Gastroesophageal sphincter (tissue), 4 donors: ENCODE data around the gene CAPS. TPM values are rescaled to one million over a fixed set of nuclear protein-coding genes. Genes with fewer than 3 reads are reported as not detected.

Experiments
- ATAC-seq: fragments of 150-250 bp; one replicate; pipeline ENCODE4 v1.9.1; 2016; ENCODE audit warnings: mild to moderate bottlenecking, moderate library complexity
- H3K27ac ChIP-seq, 4 donors: fragments of 200-600 bp; sonication (generic) in 3 of 4; 1 replicate in 3 of 4; 2 replicates in 1 of 4; pipeline ENCODE4 v1.5.1; 2016 to 2019
- H3K27me3 ChIP-seq: fragments of 200-600 bp; sonication (generic); one replicate; pipeline ENCODE4 v1.5.1; 2019
- H3K36me3 ChIP-seq, 2 donors: fragments of 200-600 bp; sonication (generic); one replicate each; pipeline ENCODE4 v1.5.1; 2019; ENCODE audit warnings: control low read depth in 1 of 2
- H3K4me1 ChIP-seq, 3 donors: fragments of 200-600 bp; sonication (generic); 1 replicate in 2 of 3; 2 replicates in 1 of 3; pipeline ENCODE4 v1.5.1; 2016 to 2019; ENCODE audit warnings: control low read depth in 2 of 3
- H3K4me3 ChIP-seq, 2 donors: fragments of 200-600 bp; sonication (generic); one replicate each; pipeline ENCODE4 v1.5.1; 2019; ENCODE audit warnings: mild to moderate bottlenecking in 1 of 2, moderate library complexity in 1 of 2
- H3K9me3 ChIP-seq, 3 donors: fragments of 200-600 bp; sonication (generic); one replicate each; pipeline ENCODE4 v1.5.1; 2017 to 2019; ENCODE audit warnings: control low read depth in 2 of 3
- CTCF ChIP-seq, 4 experiments: fragments of 200-600 bp in 2 of 4; fragments of 450-650 bp in 2 of 4; sonication (generic) in 1 of 4; IDR thresholded peaks; one replicate each; pipeline ENCODE4 v1.5.1; 2017 to 2019; ENCODE audit warnings: antibody characterized with exemption in 4 of 4, mild to moderate bottlenecking in 2 of 4, moderate library complexity in 2 of 4
- EP300 ChIP-seq: sonication (generic); formaldehyde crosslinking; IDR thresholded peaks from one replicate; pipeline ENCODE4 v1.6.1; 2017; ENCODE audit warnings: antibody characterized with exemption, mild to moderate bottlenecking
- POLR2A ChIP-seq, 2 donors: fragments of 450-650 bp; IDR thresholded peaks; one replicate each; pipeline ENCODE4 v1.6.1; 2017; ENCODE audit warnings: antibody characterized with exemption in 2 of 2, mild to moderate bottlenecking in 2 of 2, moderate library complexity in 1 of 2
- POLR2AphosphoS5 ChIP-seq: sonication (generic); formaldehyde crosslinking; IDR thresholded peaks from one replicate; pipeline ENCODE4 v1.6.1; 2017; ENCODE audit warnings: antibody characterized with exemption
- WGBS, 2 donors: methylation state at CpG; one replicate each; pipeline ENCODE4 v1.1.5; 2018; ENCODE audit warnings: low coverage in 1 of 2; 5-methylcytosine and 5-hydroxymethylcytosine counted together
- total RNA-seq, 4 donors: library from RNA; depleted of rRNA; stranded (reverse); fragments of >200 nt; gene quantifications; one replicate each; pipeline ENCODE4 v1.1.0, GENCODE V29; 2016

Gene CAPS
- total RNA-seq, 4 donors from 2014 or later: 10.0 to 19.6 (median 15.2) TPM

- no peak overlapping the region for H3K27ac ChIP-seq
- H3K27me3 ChIP-seq: no peaks in the 10 kb centered on the region
- H3K36me3 ChIP-seq: peaks cover 0 to 84% of the 10 kb centered on the region in 2 donors
- H3K9me3 ChIP-seq: no peaks in the 10 kb centered on the region
- H3K4me3 ChIP-seq: no peak overlapping the region
- no peak for ATAC-seq
- TF ChIP-seq CTCF (IDR thresholded peaks at IDR 0.05) (no peak), EP300 (no peak), POLR2AphosphoS5 (no peak), POLR2A (IDR thresholded peaks at IDR 0.05) (no peak)
- WGBS, 2 donors: no CpG with 5 or more reads among the region's 11 CpGs
- H3K4me1 ChIP-seq: peaks cover under 1 to 81% (median 44%) of the 10 kb centered on the region in 3 donors
Observed at GRCh38 chr19:5931251-5931650, 17.2 kb downstream of the CAPS start.

GRCh38 chr19:5932146-5932545 lies 18.1 kb downstream of the CAPS start:
- H3K36me3 ChIP-seq: peaks cover 0 to 82% of the 10 kb centered on the region in 2 donors
- no peaks in the 10 kb centered on the region for H3K27me3 ChIP-seq
- H3K4me1 ChIP-seq: peaks cover 0 to 77% (median 36%) of the 10 kb centered on the region in 3 donors
- no peak overlapping the region for H3K4me3 ChIP-seq
- H3K9me3 ChIP-seq: no peaks in the 10 kb centered on the region
- no peak for ATAC-seq
- WGBS, 2 donors: 93% methylated on average over 5 of the region's 18 CpGs; no CpG with 5 or more reads in 1 of the 2 donors
- no peak overlapping the region for H3K27ac ChIP-seq
- no peak for TF ChIP-seq POLR2AphosphoS5
- no peak for TF ChIP-seq EP300
- no peak for TF ChIP-seq CTCF (IDR thresholded peaks at IDR 0.05)
- TF ChIP-seq POLR2A (IDR thresholded peaks at IDR 0.05): no peak

GRCh38 chr19:5932609-5933262 lies 18.7 kb downstream of the CAPS start:
- Histone ChIP-seq H3K27ac (peak overlapping the region in 2 of 4 donors; percentile 70 to 71), H3K4me3 (no peak overlapping the region), H3K9me3 (no peaks in the 10 kb centered on the region), H3K4me1 (peaks cover 0 to 71% (median 30%) of the 10 kb centered on the region in 3 donors), H3K36me3 (peaks cover 0 to 82% of the 10 kb centered on the region in 2 donors), H3K27me3 (no peaks in the 10 kb centered on the region)
- ATAC-seq: no peak
- TF ChIP-seq POLR2AphosphoS5 (no peak), EP300 (no peak), POLR2A (IDR thresholded peaks at IDR 0.05) (no peak), CTCF (IDR thresholded peaks at IDR 0.05) (no peak)
- 78 to 83% methylated on average over 4 to 8 of the region's 21 CpGs for WGBS, 2 donors

- TF ChIP-seq POLR2AphosphoS5: peak; percentile 32
- no peak for TF ChIP-seq CTCF (IDR thresholded peaks at IDR 0.05)
- no peaks in the 10 kb centered on the region for H3K27me3 ChIP-seq
- no peak overlapping the region for H3K4me3 ChIP-seq
- no CpG with 5 or more reads among the region's 20 CpGs for WGBS, 2 donors
- peaks cover 0 to 82% of the 10 kb centered on the region in 2 donors for H3K36me3 ChIP-seq
- peak overlapping the region in 3 of 4 donors; percentile 69 to 71 (median 70) for H3K27ac ChIP-seq
- peak; percentile 19 for ATAC-seq
- no peaks in the 10 kb centered on the region for H3K9me3 ChIP-seq
- peaks cover 0 to 63% (median 27%) of the 10 kb centered on the region in 3 donors for H3K4me1 ChIP-seq
Observed at GRCh38 chr19:5933391-5934068, 19.5 kb downstream of the CAPS start.

- H3K27me3 ChIP-seq: no peaks in the 10 kb centered on the region
- WGBS, 2 donors: 50% methylated on average over 2 of the region's 5 CpGs; no CpG with 5 or more reads in 1 of the 2 donors
- TF ChIP-seq POLR2AphosphoS5: no peak
- TF ChIP-seq POLR2A (IDR thresholded peaks at IDR 0.05): no peak
- TF ChIP-seq EP300: no peak
- no peak for TF ChIP-seq CTCF (IDR thresholded peaks at IDR 0.05)
- no peak overlapping the region for H3K4me3 ChIP-seq
- H3K9me3 ChIP-seq: no peaks in the 10 kb centered on the region
- peak overlapping the region in 3 of 4 donors; percentile 69 to 71 (median 70) for H3K27ac ChIP-seq
- H3K4me1 ChIP-seq: peaks cover 0 to 58% (median 27%) of the 10 kb centered on the region in 3 donors
- peaks cover 0 to 82% of the 10 kb centered on the region in 2 donors for H3K36me3 ChIP-seq
- ATAC-seq: no peak
Observed at GRCh38 chr19:5934069-5934401, 20.0 kb downstream of the CAPS start.
